ENCODE data around the gene WDCP.

The WDCP gene

DNA sequence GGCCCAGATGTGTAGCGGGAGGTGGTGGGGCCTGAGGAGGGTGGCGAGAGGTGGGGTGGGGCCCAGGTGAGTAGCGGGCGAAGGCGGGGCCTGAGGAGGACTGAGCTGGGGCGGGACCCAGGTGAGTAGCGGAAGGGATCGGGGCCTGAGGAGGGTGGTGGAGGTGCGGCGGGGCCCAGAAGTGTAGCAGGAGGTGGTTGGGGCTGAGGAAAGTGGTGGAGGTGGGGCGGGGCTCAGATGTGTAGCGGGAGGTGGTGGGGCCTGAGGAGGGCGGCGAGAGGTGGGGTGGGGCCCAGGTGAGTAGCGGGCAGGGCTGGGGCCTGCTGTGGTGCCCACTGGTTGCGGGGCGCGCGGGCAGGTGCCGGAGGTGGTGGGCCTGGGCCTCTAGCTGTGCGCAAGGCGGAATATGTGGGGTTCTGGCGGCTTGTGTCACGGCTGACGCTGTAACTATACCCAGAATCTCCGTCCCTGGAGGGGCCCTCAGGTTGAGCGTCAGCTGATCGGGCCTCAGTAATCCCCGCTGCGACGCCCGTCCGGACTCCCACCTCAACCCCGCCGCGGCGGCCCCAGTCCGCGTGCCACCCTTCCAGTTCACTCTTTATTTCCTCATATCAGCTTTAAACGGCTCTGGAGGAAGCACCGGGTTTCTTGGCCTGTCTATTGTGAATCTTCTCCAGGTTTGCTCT lies 29.8 kb upstream of the WDCP start:
- DNase-seq (ENCODE audit: low read depth): peak; percentile 13
- TF ChIP-seq, protein P1, sequence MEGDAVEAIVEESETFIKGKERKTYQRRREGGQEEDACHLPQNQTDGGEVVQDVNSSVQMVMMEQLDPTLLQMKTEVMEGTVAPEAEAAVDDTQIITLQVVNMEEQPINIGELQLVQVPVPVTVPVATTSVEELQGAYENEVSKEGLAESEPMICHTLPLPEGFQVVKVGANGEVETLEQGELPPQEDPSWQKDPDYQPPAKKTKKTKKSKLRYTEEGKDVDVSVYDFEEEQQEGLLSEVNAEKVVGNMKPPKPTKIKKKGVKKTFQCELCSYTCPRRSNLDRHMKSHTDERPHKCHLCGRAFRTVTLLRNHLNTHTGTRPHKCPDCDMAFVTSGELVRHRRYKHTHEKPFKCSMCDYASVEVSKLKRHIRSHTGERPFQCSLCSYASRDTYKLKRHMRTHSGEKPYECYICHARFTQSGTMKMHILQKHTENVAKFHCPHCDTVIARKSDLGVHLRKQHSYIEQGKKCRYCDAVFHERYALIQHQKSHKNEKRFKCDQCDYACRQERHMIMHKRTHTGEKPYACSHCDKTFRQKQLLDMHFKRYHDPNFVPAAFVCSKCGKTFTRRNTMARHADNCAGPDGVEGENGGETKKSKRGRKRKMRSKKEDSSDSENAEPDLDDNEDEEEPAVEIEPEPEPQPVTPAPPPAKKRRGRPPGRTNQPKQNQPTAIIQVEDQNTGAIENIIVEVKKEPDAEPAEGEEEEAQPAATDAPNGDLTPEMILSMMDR (conservative IDR thresholded peaks at IDR 0.05; ENCODE audit: control insufficient read depth, insufficient read depth, low read depth, low read length): no peak
- peak overlapping the region; percentile 99 for H3K4me3 ChIP-seq (ENCODE audit: control insufficient read depth, low read depth, low read length)

- H3K4me3 ChIP-seq (ENCODE audit: control insufficient read depth, low read depth, low read length): peak within 1 kb of the TSS; percentile 99
- TF ChIP-seq, protein P1 (conservative IDR thresholded peaks at IDR 0.05; ENCODE audit: control insufficient read depth, insufficient read depth, low read depth, low read length): no peak
Observed at GRCh38 chr2:24075915-24076848, 29.0 kb upstream of the WDCP start, which contains the start of gene SF3B6. Gene SF3B6, minus strand, starts transcription at chr2:24076326. Its CDS starts 97 bp downstream, at chr2:24076229.

DNA sequence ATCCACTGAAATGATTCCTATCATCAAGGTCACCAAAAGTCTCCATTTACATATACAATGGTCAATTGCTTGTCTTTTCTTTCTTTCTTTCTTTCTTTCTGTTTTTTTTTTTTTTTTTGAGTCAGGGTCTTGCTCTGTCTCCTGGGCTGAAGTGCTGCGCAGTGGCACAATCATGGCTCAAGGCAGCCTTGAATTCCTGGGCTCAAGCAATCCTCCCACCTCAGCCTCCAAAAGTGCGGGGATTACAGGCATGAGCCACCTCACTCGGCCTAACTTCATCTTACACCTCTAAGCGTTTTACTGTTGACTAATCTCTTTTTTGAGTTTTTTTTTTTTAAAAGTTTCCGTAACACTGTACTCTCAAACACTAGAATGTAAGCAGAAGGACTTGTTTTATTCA lies 28.1 kb upstream of the WDCP start:
- TF ChIP-seq, protein P1 (conservative IDR thresholded peaks at IDR 0.05; ENCODE audit: control insufficient read depth, insufficient read depth, low read depth, low read length): no peak
- peak overlapping the region; percentile 99 for H3K4me3 ChIP-seq (ENCODE audit: control insufficient read depth, low read depth, low read length)
- no peak for DNase-seq (ENCODE audit: low read depth)

More at GRCh38 chr2:24075915-24076848, 29.0 kb upstream of the WDCP start, which contains the start of gene SF3B6:
- peak; percentile 98 for DNase-seq (ENCODE audit: low read depth)

- TF ChIP-seq, protein P1 (conservative IDR thresholded peaks at IDR 0.05; ENCODE audit: control insufficient read depth, insufficient read depth, low read depth, low read length): no peak
- H3K4me3 ChIP-seq (ENCODE audit: control insufficient read depth, low read depth, low read length): no peak overlapping the region
- DNase-seq (ENCODE audit: low read depth): no peak
Observed at GRCh38 chr2:24073816-24074215, 26.6 kb upstream of the WDCP start.

GRCh38 chr2:24072259-24072658 lies 25.1 kb upstream of the WDCP start:
- no peak overlapping the region for H3K4me3 ChIP-seq (ENCODE audit: control insufficient read depth, low read depth, low read length)
- TF ChIP-seq, protein P1 (conservative IDR thresholded peaks at IDR 0.05; ENCODE audit: control insufficient read depth, insufficient read depth, low read depth, low read length): no peak
- no peak for DNase-seq (ENCODE audit: low read depth)

GRCh38 chr2:24065341-24065740 lies 18.1 kb upstream of the WDCP start:
- DNase-seq (ENCODE audit: low read depth): no peak
- H3K4me3 ChIP-seq (ENCODE audit: control insufficient read depth, low read depth, low read length): no peak overlapping the region
- TF ChIP-seq, protein P1 (conservative IDR thresholded peaks at IDR 0.05; ENCODE audit: control insufficient read depth, insufficient read depth, low read depth, low read length): no peak

Data from fibroblast of mammary gland (primary cell).